AG04449 (cell line): Measurements from ENCODE around the gene ADAM8.
"Not testable (repeated sequence)": the region's sequence is repeated elsewhere in the genome, so short reads cannot be mapped to it uniquely, and the experiment has no call there.

ENCODE experiments used
- CTCF ChIA-PET: fragments of 350-600 bp; formaldehyde crosslinking; extraction: SDS; loops from one replicate; lab custom pipeline; 2021; ENCODE audit warnings: antibody characterized with exemption; lab: Yijun Ruan, JAX
- POLR2A ChIA-PET: fragments of 400-600, 350-600 bp; formaldehyde crosslinking; extraction: SDS; loops from one replicate; lab custom pipeline; 2020; ENCODE audit warnings: antibody characterized with exemption, inconsistent platforms; lab: Yijun Ruan, JAX
- DNase-seq: peaks from one replicate; pipeline ENCODE4 v3.0.0-alpha.2; 2010; ENCODE audit warnings: low read depth, low spot score
- H3K4me3 ChIP-seq: 2 replicates; pipeline ENCODE4 v1.5.1; 2011; ENCODE audit warnings: low read depth, mild to moderate bottlenecking, control low read depth, low read length
- CTCF ChIP-seq: IDR thresholded peaks from one replicate; pipeline ENCODE4 v1.5.1; 2011; ENCODE audit warnings: mild to moderate bottlenecking, moderate library complexity, low read length, control low read depth, inconsistent platforms; ENCODE audit not compliant: insufficient read depth; ENCODE audit errors: missing control alignments

Gene ADAM8

GRCh38 chr10:133236401-133237240, 40.0 kb downstream of the ADAM8 start:
- H3K4me3 ChIP-seq = no peak overlapping the region
- no peak for DNase-seq
- POLR2A ChIA-PET = no interaction called here
- CTCF ChIA-PET = no interaction called here
- no peak for TF ChIP-seq CTCF

GRCh38 chr10:133235932-133236331, 40.7 kb downstream of the ADAM8 start:
- TF ChIP-seq CTCF = no peak
- ChIA-PET CTCF (no interaction called here), POLR2A (no interaction called here)
- no peak for DNase-seq
- H3K4me3 ChIP-seq = no peak overlapping the region

- ChIA-PET CTCF (no interaction called here), POLR2A (no interaction called here)
- no peak for TF ChIP-seq CTCF
- no peak for DNase-seq
- H3K4me3 ChIP-seq = no peak overlapping the region
Measured at GRCh38 chr10:133235265-133235855, 41.3 kb downstream of the ADAM8 start.

GRCh38 chr10:133234796-133235195, 41.9 kb downstream of the ADAM8 start:
- POLR2A ChIA-PET, CTCF ChIA-PET, DNase-seq, H3K4me3 ChIP-seq: not testable (repeated sequence)

GRCh38 chr10:133231946-133232574, 44.6 kb downstream of the ADAM8 start:
- no peak for DNase-seq
- CTCF ChIA-PET = no interaction called here
- no peak overlapping the region for H3K4me3 ChIP-seq
- POLR2A ChIA-PET = no interaction called here
- no peak for TF ChIP-seq CTCF

GRCh38 chr10:133231244-133231945, 45.3 kb downstream of the ADAM8 start:
- CTCF ChIA-PET = no interaction called here
- TF ChIP-seq CTCF = no peak
- DNase-seq = no peak
- H3K4me3 ChIP-seq = no peak overlapping the region
- POLR2A ChIA-PET = no interaction called here
